GM19193 (cell line): ENCODE results near the gene RPS6KB2.

Experiments used
- POLR2A ChIP-seq: IDR thresholded peaks from 4 replicates; pipeline ENCODE4 v1.6.1; 2011; ENCODE audit not compliant: insufficient read depth, insufficient read length; ENCODE audit errors: extremely low read depth

RPS6KB2 gene

DNA sequence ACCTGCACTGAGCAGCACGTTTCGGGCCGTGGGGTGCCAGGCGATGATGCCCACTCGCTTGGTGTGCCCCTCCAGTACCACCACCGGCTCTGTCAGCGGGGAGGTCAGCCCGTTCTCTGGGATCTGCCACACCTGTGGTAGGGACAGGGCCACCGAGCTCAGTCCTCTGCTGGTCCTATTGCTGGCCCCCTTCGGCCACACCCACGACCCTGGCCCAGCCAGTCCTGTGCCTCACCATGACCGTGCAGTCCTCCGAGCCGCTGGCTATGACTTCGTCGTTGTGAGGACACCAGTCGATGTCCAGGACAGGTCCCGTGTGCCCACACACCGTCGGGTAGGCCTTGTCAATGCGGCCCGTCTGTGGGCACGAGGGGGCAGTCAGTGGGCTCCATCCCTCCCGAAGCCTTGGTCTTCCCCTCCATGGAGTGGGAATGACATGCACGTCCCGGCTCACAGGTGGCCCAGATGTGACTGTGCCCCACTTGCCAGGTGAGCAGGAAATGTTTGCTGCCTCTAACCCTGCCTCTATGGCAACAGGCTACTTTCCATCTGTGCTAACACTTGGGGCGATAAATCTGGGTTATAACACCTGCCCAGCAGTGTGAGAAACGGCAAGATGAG lies 13.5 kb downstream of the RPS6KB2 start:
- TF ChIP-seq POLR2A = no peak

DNA sequence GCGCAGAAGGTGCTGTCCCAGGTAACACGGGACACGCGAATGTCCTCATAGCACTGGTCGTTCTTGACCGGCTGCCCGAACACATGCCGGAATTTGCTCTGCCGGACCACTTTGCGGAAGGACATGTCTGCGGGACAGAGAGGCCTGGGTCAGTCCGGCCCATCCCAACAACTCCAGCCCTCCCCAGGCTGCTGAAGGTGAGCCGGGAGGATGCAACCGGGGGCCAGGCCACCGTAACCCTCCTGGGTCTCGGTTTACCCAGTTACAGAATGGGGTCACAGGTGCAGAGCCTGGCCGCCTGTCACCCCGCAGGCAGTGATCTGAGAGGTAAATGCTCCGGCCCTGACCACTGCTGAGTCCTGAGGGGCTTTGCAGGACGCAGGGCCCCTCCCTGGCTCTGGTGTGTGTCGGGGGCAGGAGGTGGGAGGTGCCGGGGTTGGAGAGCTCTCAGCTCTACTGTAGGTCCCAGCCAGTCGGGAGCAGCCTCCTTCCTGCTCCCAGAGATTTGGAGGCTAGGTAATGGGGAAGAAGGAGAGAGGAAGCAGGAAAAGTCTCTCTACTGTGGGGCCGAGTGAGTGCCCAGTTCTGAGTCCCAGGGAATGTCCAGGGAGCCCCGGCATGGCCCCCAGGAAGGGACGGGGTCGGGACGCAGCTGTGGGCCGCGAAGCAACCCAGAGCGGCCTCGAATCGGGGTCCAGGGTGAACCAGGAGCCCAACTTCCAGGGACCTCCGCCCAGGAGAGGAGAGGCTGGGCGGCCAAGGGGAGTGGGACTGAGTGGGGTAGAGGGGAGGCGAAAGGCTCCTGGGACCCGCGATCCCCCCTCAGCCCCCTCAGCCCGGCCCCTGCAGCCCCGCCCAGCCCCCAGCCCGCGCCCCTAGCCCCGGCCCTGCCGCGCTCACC lies 14.5 kb downstream of the RPS6KB2 start:
- TF ChIP-seq POLR2A = no peak

GRCh38 chr11:67445515-67445914 lies 17.2 kb downstream of the RPS6KB2 start:
- no peak for TF ChIP-seq POLR2A

DNA sequence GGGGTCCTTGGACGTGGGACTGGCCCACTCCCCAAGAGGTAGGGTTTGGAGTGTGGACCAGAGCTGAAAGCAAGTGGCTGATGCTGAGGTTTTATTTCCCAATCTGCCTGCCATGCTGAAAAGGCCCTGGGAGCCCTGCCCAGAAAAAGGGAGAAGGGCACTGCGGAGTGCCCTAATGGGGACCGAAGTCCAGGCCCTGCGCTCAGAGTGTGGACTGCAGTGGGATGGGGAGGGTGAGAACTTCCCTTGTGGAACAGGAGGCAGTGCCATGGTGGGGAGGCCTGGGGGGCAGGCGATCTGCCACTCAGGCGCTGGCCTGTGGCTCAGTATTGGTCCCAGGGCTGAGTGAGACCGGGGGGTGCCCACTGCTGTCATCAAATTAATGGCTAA lies 19.9 kb downstream of the RPS6KB2 start:
- no peak for TF ChIP-seq POLR2A

- TF ChIP-seq POLR2A = no peak
Observed at GRCh38 chr11:67449116-67449844, 21.0 kb downstream of the RPS6KB2 start.

GRCh38 chr11:67450796-67451657 lies 22.7 kb downstream of the RPS6KB2 start:
- no peak for TF ChIP-seq POLR2A

- no peak for TF ChIP-seq POLR2A
Observed at GRCh38 chr11:67451658-67451976, 23.3 kb downstream of the RPS6KB2 start.

GRCh38 chr11:67452141-67452952 lies 24.1 kb downstream of the RPS6KB2 start, which contains the start of gene GPR152:
Gene GPR152 (minus strand): TSS chr11:67452729. CDS start chr11:67452724, 5 bp downstream.
- no peak for TF ChIP-seq POLR2A

- no peak for TF ChIP-seq POLR2A
Observed at GRCh38 chr11:67453816-67454732, 25.8 kb downstream of the RPS6KB2 start.

- no peak for TF ChIP-seq POLR2A
Observed at GRCh38 chr11:67455054-67455453, 26.8 kb downstream of the RPS6KB2 start, which contains the start of gene CABP4. Gene CABP4 (plus strand): TSS chr11:67455354. CDS start chr11:67455424, 70 bp downstream.

- TF ChIP-seq POLR2A = no peak
Observed at GRCh38 chr11:67456068-67456705, 27.9 kb downstream of the RPS6KB2 start.

GRCh38 chr11:67457453-67457852 lies 29.2 kb downstream of the RPS6KB2 start:
- TF ChIP-seq POLR2A = no peak
